Measurements from ENCODE around the gene CDC5L.

DNA sequence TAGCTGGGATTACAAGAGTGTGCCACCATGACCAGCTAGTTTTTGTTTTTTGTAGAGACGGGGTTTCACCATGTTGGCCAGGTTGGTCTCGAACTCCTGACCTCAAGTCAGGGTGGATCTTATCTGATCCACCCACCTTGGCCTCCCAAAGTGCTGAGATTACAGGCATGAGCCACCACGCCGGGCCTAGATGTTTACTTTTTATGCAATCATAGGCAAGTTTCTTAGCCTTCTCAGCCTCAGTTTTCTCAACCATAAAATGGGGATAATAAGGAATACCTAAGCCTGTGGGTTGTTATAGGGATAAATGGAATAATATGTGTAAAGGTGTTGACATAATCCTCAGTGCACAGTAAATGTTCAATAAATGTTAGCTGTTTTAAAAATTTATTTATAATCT lies 35.2 kb upstream of the CDC5L start:
- TF ChIP-seq, protein P1, sequence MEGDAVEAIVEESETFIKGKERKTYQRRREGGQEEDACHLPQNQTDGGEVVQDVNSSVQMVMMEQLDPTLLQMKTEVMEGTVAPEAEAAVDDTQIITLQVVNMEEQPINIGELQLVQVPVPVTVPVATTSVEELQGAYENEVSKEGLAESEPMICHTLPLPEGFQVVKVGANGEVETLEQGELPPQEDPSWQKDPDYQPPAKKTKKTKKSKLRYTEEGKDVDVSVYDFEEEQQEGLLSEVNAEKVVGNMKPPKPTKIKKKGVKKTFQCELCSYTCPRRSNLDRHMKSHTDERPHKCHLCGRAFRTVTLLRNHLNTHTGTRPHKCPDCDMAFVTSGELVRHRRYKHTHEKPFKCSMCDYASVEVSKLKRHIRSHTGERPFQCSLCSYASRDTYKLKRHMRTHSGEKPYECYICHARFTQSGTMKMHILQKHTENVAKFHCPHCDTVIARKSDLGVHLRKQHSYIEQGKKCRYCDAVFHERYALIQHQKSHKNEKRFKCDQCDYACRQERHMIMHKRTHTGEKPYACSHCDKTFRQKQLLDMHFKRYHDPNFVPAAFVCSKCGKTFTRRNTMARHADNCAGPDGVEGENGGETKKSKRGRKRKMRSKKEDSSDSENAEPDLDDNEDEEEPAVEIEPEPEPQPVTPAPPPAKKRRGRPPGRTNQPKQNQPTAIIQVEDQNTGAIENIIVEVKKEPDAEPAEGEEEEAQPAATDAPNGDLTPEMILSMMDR (IDR thresholded peaks at IDR 0.05) = no peak
- no peak for TF ChIP-seq ZFX (IDR thresholded peaks at IDR 0.05; ENCODE audit: borderline replicate concordance)
